Panc1 (cell line): ENCODE results near the gene HEATR9. TPM values are rescaled to one million over a fixed set of nuclear protein-coding genes. Genes with fewer than 3 reads are reported as not detected.
A peak's percentile ranks its signal among the peaks of the same experiment; 100 is the strongest.

Experiments
- ATAC-seq: fragments of 200-7000 bp; cut with Tn5 transposase; 2 replicates; pipeline ENCODE4 v1.9.1; 2020; ENCODE audit warnings: mild to moderate bottlenecking, moderate library complexity
- BruUV-seq: library from RNA; stranded (reverse); fragments of 400-500 nt; replicated peaks from 2 replicates; lab custom pipeline; 2021; lab: Mats Ljungman, UMichigan
- CTCF ChIA-PET: fragments of 300-600 bp; sonication (Branson Sonifier 250); formaldehyde crosslinking; loops from one replicate; lab custom pipeline; 2022; ENCODE audit warnings: antibody characterized with exemption; lab: Charles Lee
- POLR2A ChIA-PET: fragments of 300-600 bp; sonication (Branson Sonifier 250); formaldehyde crosslinking; loops from one replicate; lab custom pipeline; 2022; ENCODE audit warnings: antibody characterized with exemption; lab: Charles Lee
- DNase-seq: peaks from one replicate; pipeline ENCODE4 v3.0.0-alpha.2; 2010; ENCODE audit warnings: low read depth, low spot score
- H3K27ac ChIP-seq: 2 replicates; pipeline ENCODE4 v1.5.1; 2011; ENCODE audit warnings: mild to moderate bottlenecking, low read length, inconsistent platforms
- H3K27me3 ChIP-seq: fragments of 200-500 bp; sonication (Bioruptor generic); 2 replicates; pipeline ENCODE4 v1.6.0; 2014; ENCODE audit warnings: low read length, inconsistent platforms; ENCODE audit not compliant: control insufficient read depth, insufficient read depth
- H3K36me3 ChIP-seq: fragments of 200-500 bp; sonication (Bioruptor generic); 2 replicates; pipeline ENCODE4 v1.5.1; 2014; ENCODE audit warnings: inconsistent platforms, mild to moderate bottlenecking, low read length, moderate library complexity; ENCODE audit not compliant: control insufficient read depth, insufficient read depth
- H3K4me1 ChIP-seq: 2 replicates; pipeline ENCODE4 v1.5.1; 2011; ENCODE audit warnings: inconsistent platforms, mild to moderate bottlenecking, low read length, moderate library complexity; ENCODE audit not compliant: control insufficient read depth, insufficient read depth
- H3K4me3 ChIP-seq, 2 experiments: 2 replicates each; pipeline ENCODE4 v1.5.1; 2011 to 2012; ENCODE audit warnings: low read depth in 2 of 2, low read length in 2 of 2, mild to moderate bottlenecking in 2 of 2, inconsistent platforms in 1 of 2, moderate library complexity in 1 of 2
- H3K9me3 ChIP-seq: fragments of 200-500 bp; sonication (Bioruptor generic); 2 replicates; pipeline ENCODE4 v1.5.1; 2014; ENCODE audit warnings: low read depth, mild to moderate bottlenecking, inconsistent platforms, low read length, moderate library complexity; ENCODE audit not compliant: control insufficient read depth, insufficient read depth
- POLR2AphosphoS5 ChIP-seq: IDR thresholded peaks from 2 replicates; pipeline ENCODE4 v1.6.1; 2012; ENCODE audit warnings: mild to moderate bottlenecking, low read depth, low read length, moderate library complexity
- REST ChIP-seq, 2 experiments: IDR thresholded peaks; 2 replicates each; pipeline ENCODE4 v1.6.1; 2011 to 2012; ENCODE audit warnings: low read depth in 2 of 2, control low read depth in 1 of 2, low read length in 1 of 2, mild to moderate bottlenecking in 1 of 2, moderate library complexity in 1 of 2; ENCODE audit not compliant: insufficient read depth in 1 of 2
- SIN3A ChIP-seq: IDR thresholded peaks from 2 replicates; pipeline ENCODE4 v1.6.1; 2012; ENCODE audit warnings: low read depth, mild to moderate bottlenecking, low read length, moderate library complexity, borderline replicate concordance; ENCODE audit not compliant: insufficient read depth
- TCF7L2 ChIP-seq: IDR thresholded peaks from 2 replicates; pipeline ENCODE4 v1.6.1; 2011; ENCODE audit warnings: mild to moderate bottlenecking, low read depth, low read length, inconsistent platforms
- in situ Hi-C: cut with HindIII; loops from 2 replicates; pipeline ENCODE4 v1.10.0; 2016; ENCODE audit warnings: low sequenced_read_pairs, low pct_unique_long_range_greater_than_20kb
- intact Hi-C: fragments of 100-400 bp; cut with micrococcal nuclease; formaldehyde crosslinking; loops from one replicate; pipeline ENCODE4 v1.10.0; 2022; ENCODE audit not compliant: unreplicated experiment
- total RNA-seq: library from RNA; stranded (reverse); gene quantifications from one replicate; pipeline ENCODE4 v1.2.1, GENCODE V29; 2021; ENCODE audit not compliant: unreplicated experiment
- TF ChIP-seq, protein P1 (sequence below): fragments of 450-650 bp; IDR thresholded peaks from 2 replicates; pipeline ENCODE4 v1.5.1; 2017; ENCODE audit warnings: mild to moderate bottlenecking

The HEATR9 gene
- total RNA-seq, 1 experiment from 2014 or later = not detected

- Histone ChIP-seq H3K27ac (no peak overlapping the region), H3K4me3 (no peak overlapping the region), H3K36me3 (peaks cover 50% of the 10 kb centered on the region), H3K9me3 (no peaks in the 10 kb centered on the region), H3K4me1 (no peaks in the 10 kb centered on the region), H3K27me3 (no peaks in the 10 kb centered on the region)
- BruUV-seq = no TSS peak
- in situ Hi-C loops = no loop called here
- TF ChIP-seq TCF7L2 = no peak
- TF ChIP-seq, protein P1, sequence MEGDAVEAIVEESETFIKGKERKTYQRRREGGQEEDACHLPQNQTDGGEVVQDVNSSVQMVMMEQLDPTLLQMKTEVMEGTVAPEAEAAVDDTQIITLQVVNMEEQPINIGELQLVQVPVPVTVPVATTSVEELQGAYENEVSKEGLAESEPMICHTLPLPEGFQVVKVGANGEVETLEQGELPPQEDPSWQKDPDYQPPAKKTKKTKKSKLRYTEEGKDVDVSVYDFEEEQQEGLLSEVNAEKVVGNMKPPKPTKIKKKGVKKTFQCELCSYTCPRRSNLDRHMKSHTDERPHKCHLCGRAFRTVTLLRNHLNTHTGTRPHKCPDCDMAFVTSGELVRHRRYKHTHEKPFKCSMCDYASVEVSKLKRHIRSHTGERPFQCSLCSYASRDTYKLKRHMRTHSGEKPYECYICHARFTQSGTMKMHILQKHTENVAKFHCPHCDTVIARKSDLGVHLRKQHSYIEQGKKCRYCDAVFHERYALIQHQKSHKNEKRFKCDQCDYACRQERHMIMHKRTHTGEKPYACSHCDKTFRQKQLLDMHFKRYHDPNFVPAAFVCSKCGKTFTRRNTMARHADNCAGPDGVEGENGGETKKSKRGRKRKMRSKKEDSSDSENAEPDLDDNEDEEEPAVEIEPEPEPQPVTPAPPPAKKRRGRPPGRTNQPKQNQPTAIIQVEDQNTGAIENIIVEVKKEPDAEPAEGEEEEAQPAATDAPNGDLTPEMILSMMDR = no peak
- TF ChIP-seq POLR2AphosphoS5 = no peak
- intact Hi-C loops = no loop called here
- CTCF ChIA-PET = no interaction called here
- ATAC-seq (no peak), DNase-seq (no peak)
- POLR2A ChIA-PET = no interaction called here
These were observed 21.7 kb downstream of the HEATR9 start for GRCh38 chr17:35847006-35847405.

- TF ChIP-seq POLR2AphosphoS5 (0 out of 2 replicates have a peak, but pooled peaks have one; percentile 26), REST (IDR thresholded peaks at IDR 0.05; ENCODE audit: insufficient read depth in 1 of 2, low read depth in 2 of 2, low read length in 1 of 2) (no peak)
- Histone ChIP-seq H3K36me3 (peaks cover 51% of the 10 kb centered on the region), H3K4me1 (no peaks in the 10 kb centered on the region), H3K4me3 (no peak overlapping the region), H3K27ac (no peak overlapping the region), H3K9me3 (no peaks in the 10 kb centered on the region), H3K27me3 (no peaks in the 10 kb centered on the region)
- DNase-seq = no peak
- no TSS peak for BruUV-seq
- POLR2A ChIA-PET = no interaction called here
- no peak for ATAC-seq
- CTCF ChIA-PET = no interaction called here
- intact Hi-C loops = no loop called here
- in situ Hi-C loops = no loop called here
These were observed 22.5 kb downstream of the HEATR9 start for GRCh38 chr17:35846055-35846809.

DNA sequence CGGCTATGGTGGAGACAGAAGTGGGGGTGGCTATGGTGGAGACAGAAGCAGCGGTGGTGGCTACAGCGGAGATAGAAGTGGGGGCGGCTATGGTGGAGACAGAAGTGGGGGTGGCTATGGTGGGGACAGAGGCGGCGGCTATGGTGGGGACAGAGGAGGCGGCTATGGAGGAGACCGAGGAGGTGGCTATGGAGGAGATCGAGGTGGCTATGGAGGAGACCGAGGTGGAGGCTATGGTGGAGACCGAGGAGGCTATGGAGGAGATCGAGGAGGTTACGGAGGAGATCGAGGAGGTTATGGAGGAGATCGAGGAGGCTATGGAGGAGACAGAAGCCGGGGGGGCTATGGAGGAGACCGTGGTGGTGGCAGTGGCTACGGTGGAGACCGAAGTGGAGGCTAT lies 24.1 kb downstream of the HEATR9 start:
- ChIA-PET POLR2A (no interaction called here), CTCF (no interaction called here)
- TSS peak; percentile 96 for BruUV-seq
- in situ Hi-C loops (no loop called here), intact Hi-C loops (no loop called here)
- no peaks in the 10 kb centered on the region for H3K27me3 ChIP-seq
- H3K4me1 ChIP-seq = no peaks in the 10 kb centered on the region
- DNase-seq (no peak), ATAC-seq (no peak)
- H3K4me3 ChIP-seq = no peak overlapping the region
- no peaks in the 10 kb centered on the region for H3K9me3 ChIP-seq
- TF ChIP-seq SIN3A = no peak
- TF ChIP-seq, protein P1 = no peak
- H3K27ac ChIP-seq = no peak overlapping the region
- peaks cover 52% of the 10 kb centered on the region for H3K36me3 ChIP-seq
